Fibroblast of villous mesenchyme (primary cell): Measurements from ENCODE around the gene ST6GALNAC1. TPM values are rescaled to one million over a fixed set of nuclear protein-coding genes. Genes with fewer than 3 reads are reported as not detected.
"Not testable (repeated sequence)": the region's sequence is repeated elsewhere in the genome, so short reads cannot be mapped to it uniquely, and the experiment has no call there.

Experiments used
- DNase-seq: peaks from one replicate; pipeline ENCODE4 v3.0.0-alpha.2; 2010; ENCODE audit warnings: low read depth
- H3K4me3 ChIP-seq: 2 replicates; pipeline ENCODE4 v1.5.1; 2011; ENCODE audit warnings: low read depth, mild to moderate bottlenecking, low read length
- total RNA-seq: library from RNA; depleted of rRNA; stranded (reverse); fragments of >200 nt; gene quantifications from 2 replicates; pipeline ENCODE4 v1.2.3, GENCODE V29; 2012
- TF ChIP-seq, protein P1 (sequence below): IDR thresholded peaks from 2 replicates; pipeline ENCODE4 v1.5.1; 2012; ENCODE audit warnings: low read depth, mild to moderate bottlenecking, low read length; ENCODE audit not compliant: insufficient read depth

ST6GALNAC1 gene
- total RNA-seq, 1 donor: not detected

DNA sequence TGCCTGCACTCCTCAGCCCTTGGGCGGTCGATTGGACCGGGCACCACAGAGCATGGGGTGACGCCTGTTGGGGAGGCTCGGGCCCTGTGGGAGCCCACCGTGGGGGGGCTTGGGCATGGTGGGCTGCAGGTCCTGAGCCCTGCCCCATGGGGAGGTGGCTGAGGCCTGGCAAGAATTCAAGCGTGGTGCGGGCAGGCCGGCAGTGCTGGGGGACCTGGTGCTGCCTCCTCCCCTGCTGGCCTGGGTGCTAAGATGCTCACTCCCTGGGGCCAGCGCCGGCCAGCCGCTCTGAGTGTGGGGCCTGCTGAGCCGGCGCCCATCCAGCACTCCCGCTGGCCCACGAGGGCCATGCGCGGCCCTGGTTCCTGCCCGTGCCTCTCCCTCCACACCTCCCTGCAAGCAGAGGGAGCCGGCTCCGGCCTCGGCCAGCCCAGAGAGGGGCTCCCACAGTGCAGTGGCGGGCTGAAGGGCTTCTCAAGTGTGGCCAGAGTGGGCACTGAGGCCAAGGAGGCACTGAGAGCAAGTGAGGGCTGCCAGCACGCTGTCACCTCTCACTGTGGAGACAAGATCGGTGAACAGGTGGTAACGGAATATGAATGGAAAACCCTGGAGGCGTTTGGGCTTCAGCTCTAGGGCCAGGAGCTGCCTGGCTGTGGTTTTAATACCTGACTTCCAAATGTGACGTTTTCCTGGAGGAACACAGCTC is 28.5 kb downstream of the ST6GALNAC1 start:
- DNase-seq: no peak
- TF ChIP-seq, protein P1, sequence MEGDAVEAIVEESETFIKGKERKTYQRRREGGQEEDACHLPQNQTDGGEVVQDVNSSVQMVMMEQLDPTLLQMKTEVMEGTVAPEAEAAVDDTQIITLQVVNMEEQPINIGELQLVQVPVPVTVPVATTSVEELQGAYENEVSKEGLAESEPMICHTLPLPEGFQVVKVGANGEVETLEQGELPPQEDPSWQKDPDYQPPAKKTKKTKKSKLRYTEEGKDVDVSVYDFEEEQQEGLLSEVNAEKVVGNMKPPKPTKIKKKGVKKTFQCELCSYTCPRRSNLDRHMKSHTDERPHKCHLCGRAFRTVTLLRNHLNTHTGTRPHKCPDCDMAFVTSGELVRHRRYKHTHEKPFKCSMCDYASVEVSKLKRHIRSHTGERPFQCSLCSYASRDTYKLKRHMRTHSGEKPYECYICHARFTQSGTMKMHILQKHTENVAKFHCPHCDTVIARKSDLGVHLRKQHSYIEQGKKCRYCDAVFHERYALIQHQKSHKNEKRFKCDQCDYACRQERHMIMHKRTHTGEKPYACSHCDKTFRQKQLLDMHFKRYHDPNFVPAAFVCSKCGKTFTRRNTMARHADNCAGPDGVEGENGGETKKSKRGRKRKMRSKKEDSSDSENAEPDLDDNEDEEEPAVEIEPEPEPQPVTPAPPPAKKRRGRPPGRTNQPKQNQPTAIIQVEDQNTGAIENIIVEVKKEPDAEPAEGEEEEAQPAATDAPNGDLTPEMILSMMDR: no peak

DNA sequence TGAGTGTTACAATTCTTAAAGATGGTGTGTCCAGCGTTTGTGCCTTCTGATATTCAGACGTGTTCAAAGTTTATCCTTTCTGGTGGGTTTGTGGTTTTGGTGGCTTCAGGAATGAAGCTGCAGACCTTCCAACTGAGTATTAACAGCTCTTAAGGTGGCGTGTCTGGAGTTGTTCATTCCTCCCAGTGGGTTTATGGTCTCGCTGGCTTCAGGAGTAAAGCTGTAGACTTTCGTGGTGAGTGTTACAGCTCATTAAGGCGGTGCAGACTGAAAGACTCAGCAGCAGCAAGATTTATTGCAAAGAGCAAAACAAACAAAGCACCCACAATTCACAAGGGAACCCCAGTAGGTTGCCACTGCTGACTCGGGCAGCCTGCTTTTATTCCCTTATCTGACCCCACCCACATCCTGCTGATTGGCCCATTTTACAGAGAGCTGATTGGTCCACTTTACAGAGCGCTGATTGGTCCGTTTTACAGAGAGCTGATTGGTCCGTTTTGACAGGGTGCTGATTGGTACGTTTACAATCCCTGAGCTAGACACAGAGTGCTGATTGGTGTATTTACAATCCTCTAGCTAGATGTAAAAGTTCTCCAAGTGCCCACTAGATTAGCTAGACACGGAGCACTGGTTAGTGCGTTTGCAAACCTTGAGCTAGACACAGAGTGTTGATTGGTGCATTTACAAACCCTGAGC is 29.3 kb downstream of the ST6GALNAC1 start:
- peak; percentile 63 for DNase-seq
- H3K4me3 ChIP-seq: not testable (repeated sequence)

More for the DNA sequence above, 28.5 kb downstream of the ST6GALNAC1 start:
- H3K4me3 ChIP-seq: no peak overlapping the region

DNA sequence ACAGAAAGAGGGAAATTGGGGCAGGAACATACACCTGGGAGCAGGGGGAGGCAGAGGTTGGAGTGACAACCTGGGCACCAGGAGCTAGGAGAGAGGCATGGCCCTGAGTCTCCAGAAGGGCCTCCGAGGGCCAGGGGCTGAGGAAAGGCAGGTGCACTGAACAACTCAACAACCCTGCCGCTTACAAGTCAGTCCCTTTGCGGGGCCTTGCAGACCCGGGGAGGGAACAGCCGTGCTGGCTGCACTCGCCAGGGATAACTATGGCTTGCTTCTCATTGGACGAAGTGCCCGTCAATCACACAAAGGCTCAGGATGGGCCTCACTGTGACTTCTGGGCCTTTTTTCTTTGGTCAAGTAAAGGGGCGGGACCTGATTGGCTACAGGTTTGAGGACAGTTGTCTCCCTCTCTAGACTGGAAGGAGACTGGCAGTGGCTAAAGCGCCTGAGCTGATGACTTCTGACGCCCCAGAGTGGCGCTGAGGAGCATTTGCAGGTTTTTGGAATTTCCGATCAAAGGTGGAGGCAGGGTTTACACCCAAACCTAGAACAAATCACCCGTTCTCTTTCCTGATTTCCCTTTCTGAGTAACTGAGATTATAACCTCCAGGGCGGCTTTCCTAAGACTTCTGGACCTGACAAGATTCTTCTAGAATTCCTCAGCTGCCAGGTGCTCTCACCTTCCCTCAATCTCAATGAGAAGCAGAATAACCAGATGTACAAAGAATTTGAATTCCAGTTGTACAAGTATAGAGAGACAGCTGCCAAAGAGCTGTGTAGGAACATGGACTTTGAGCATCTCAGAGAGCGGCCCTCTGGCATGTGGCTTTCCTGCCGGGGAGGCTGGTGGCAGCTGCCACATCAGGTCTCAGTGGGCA is 30.3 kb downstream of the ST6GALNAC1 start:
- TF ChIP-seq, protein P1: no peak

DNA sequence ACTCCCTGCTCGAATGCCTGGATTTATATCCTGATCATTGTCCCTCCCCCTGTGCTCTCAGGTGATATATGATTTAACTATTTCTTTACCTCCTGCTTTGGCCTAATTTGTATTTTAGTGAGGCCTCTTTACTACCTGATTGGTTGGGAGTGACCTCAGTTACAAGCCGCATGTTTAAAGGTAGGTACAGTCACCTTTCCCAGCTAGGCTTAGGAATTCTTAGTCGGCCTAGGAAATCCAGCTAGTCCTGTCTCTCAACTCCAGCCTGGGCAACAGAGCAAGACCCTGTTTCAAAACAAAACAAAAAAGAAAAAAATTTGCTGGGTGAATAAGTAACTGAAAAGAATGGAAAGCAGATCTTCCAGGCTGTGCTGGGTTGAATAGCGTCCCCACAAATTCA is 31.1 kb downstream of the ST6GALNAC1 start:
- TF ChIP-seq, protein P1: no peak
- DNase-seq: no peak
- no peak overlapping the region for H3K4me3 ChIP-seq

More for the DNA sequence above, 30.3 kb downstream of the ST6GALNAC1 start:
- H3K4me3 ChIP-seq: no peak overlapping the region
- no peak for DNase-seq

DNA sequence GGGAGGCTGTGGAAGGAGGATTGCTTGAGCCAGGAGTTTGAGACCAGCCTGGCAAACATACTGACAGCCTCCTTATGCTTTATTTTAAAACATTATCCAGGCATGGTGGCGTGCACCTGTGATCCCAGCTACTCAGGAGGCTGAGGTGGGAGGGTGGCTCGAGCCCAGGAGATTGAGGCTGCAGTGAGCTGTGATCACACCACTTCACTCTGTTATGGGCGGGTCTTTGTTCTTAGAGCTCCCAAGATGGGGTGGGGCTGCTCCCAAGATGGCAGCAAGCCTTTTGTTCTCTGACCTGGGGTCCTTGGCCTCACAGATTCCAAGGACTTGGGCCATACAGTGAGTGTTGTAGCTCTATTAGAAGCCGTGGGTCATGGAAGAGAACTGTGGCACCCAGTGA is 31.8 kb downstream of the ST6GALNAC1 start:
- DNase-seq: no peak
- TF ChIP-seq, protein P1: no peak
- H3K4me3 ChIP-seq: no peak overlapping the region

DNA sequence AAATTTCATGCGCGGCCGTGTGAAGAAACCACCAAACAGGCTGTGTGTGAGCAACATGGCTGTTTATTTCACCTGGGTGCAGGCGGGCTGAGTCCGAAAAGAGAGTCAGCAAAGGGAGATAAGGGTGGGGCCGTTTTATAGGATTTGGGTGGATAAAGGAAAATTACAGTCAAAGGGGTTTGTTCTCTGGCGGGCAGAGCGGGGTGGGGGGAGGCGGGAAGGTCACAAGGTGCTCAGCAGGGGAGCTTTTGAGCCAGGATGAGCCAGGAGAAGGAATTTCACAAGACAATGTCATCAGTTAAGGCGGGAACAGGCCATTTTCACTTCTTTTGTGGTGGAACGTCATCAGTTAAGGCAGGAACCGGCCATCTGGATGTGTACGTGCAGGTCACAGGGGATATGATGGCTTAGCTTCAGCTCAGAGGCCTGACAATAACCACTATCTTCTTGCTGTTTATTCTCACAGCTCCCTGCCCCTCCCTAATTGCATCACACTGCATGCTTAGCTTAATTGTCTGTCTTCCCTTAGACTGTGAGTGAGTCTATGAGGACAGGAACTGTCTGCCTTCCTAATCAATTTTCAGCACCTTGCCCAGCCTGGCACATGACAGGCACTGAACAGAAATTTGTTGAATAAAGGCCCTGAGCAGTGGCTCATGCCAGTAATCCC is 32.3 kb downstream of the ST6GALNAC1 start:
- not testable (repeated sequence) for H3K4me3 ChIP-seq
- peak; percentile 88 for DNase-seq

DNA sequence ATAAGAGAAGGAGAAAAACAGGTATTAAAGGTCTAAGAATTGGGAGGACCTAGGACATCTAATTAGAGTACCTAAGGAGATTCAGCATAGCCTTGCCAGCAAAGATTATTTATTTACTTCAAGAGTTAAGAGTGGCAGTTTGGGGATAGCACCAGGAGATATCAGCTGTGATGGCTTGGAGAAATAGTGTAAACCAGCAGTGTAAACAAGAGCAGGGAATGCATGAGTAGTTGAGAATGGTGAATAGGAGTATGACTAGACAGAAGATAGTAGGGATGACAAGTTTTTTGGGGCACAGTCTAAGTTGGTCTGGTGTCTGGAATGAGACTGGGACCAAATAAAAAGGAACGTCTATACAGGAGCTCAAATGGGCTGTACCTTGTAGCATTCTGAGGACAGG is 36.9 kb downstream of the ST6GALNAC1 start:
- DNase-seq, H3K4me3 ChIP-seq: not testable (repeated sequence)

DNA sequence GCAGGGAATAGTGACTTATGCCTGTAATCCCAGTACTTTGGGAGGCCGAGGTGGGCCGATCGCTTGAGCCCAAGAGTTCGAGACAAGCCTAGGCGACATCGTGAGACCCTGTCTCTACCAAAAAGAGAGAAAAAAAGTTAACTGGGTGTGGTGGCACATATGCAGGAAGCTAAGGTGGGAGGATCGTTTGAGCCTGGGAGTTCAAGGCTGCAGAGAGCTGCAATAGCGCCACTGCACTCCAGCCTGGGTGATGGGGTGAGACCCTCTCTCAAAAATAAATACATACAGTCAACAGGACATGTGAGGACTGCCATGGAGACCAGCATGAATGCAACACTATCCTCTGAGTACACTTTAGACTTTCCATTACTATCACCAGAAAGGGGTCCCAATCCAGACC is 42.5 kb downstream of the ST6GALNAC1 start:
- no peak overlapping the region for H3K4me3 ChIP-seq
- TF ChIP-seq, protein P1: no peak
- DNase-seq: no peak
